ENCODE data around the gene MRPS7.
"Not testable (repeated sequence)": the region's sequence is repeated elsewhere in the genome, so short reads cannot be mapped to it uniquely, and the experiment has no call there.

The MRPS7 gene

DNA sequence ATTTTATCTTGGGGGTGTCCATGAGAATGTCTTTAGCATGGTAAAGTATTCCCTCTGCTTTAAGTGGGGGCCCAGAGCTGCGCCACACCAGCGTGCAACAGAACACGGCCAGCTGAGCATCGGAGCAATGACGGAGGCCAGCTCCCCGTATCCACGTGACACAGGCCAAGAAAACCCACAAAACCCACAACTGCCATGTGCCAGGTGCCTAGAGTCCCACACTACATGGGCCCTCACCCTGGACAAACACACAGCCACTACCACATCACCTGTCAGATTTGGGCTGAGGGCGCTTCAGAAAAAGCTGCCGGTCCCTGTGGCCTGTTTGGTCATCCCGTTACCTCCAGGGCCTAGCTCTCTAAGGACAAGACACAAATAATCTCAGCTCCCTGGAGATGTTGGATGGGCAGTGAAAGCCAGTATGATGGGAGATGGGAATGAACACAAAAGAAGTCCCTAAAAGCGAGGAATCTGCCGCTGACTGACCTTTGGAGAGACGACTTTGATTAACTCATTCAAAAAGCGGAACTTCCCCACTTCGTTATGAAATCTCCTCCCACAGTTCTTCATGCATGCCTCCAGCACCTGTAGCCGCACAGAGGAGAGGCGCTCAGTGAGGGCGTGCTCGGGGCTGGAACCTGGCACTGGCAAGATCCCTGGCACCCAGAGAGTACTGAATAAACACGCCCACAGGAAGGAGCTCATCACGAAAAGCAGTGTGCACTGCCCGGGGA is 17.4 kb upstream of the MRPS7 start:
- DNase-seq = peak; percentile 62 to 70

DNA sequence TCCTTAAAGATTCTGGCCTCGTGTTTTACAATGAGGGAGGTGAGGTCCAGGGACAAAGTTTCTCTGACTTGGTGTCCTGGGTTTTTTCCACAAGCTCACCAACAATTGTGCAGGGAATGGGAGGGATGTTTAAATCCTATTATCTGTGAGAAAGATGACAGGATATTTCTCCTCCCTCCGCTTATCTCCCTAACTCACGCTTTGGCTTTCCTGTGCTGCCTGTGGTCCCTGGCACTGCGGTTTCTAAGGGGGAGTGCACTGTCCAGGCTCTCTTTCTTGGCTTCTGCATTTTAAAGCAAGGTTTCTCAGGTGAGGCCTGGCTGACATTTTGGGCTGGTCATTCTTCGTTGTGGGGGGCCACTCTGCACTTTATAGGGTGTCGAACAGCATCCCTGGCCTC is 16.7 kb upstream of the MRPS7 start:
- no peak for DNase-seq

DNA sequence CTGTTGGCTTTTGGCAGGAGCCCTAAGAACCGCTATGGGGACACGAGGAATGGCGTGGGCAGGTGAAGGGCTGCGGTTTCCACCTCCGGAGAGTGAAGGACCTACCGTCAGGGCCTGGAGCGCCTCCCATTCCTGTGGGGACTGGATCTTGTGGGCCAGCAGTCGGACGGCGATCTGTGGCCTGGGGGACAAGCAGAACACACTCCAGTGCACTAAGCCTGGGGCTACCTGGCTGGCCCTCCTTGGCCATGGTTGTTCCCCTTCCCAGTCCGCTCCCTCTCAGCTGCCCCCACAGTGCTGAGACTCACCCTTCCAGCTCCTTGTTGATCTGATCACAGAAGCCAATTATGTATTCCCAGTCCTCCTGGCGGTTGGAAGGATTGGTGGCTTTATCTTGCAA is 15.3 kb upstream of the MRPS7 start:
- DNase-seq = no peak

DNA sequence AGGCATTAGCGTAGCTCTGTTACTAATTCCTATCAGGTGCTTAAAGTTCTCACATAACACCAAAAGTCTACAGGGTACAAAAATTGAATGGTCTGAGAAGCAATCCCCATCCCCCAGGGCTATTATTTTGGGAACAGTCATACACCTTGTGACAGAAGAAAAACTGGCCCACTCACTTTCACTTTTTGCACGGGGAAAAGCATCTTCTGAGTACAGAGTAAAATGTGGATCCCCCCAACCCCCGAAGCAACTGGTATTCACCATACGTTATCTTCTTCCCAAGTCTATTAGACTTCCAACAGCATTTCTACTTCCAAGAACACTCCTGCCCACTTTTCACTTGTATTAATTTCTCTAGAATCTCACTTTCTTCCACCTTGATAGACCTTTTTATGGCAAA is 12.1 kb upstream of the MRPS7 start:
- DNase-seq = no peak

DNA sequence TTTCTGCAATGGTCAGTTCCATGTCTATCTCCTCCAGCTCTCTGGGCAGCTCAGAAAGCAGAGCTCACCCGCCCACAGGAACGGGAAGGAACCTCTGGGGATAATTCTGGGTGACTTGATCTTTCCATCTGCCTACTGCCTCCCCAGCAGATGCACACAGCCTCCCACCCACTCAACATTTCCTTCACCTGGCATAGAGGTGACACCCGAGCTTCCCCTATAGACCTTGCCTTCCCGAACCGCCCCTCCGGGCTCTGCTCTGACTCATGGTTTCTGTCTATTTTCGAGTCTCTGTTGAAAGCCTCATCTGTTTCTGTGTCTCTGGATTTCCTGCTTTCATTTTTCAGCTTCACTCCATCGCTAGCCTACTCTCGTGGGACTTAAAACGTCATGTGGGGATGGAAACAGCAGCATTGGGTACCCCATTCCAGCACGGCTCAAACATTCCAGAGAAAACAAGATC is 11.6 kb upstream of the MRPS7 start:
- no peak for DNase-seq

DNA sequence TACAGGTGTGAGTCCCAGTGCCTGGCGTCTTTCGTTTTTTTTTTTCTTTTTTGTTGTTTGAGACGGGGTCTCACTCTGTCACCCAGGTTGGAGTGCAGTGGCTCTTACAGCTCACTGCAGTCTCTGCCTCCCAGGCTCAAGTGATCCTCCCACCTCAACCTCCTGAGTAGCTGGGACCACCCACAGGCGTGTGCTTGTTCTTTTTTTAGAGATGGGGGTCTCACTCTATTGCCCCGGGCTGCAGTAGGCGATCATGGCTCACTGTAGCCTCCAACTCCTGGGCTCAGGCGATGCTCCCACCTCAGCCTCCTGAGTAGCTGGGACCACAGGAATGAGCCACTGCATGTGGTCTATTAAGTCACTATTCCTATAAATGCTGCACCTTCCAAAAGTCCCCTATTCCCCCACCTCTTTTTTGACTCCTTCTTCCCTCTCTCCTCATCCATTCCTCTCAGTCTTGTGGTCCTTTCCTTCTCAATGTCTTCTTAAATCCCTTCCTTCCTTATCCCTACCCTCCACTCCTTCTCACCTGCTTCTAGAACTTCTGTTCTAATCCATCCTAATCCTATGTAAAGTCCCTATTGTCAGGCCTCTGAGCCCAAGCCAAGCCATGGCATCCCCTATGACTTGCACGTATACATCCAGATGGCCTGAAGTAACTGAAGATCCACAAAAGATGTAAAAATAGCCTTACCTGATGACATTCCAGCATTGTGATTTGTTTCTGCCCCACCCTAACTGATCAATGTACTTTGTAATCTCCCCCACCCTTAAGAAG is 9.5 kb upstream of the MRPS7 start:
- DNase-seq = no peak

DNA sequence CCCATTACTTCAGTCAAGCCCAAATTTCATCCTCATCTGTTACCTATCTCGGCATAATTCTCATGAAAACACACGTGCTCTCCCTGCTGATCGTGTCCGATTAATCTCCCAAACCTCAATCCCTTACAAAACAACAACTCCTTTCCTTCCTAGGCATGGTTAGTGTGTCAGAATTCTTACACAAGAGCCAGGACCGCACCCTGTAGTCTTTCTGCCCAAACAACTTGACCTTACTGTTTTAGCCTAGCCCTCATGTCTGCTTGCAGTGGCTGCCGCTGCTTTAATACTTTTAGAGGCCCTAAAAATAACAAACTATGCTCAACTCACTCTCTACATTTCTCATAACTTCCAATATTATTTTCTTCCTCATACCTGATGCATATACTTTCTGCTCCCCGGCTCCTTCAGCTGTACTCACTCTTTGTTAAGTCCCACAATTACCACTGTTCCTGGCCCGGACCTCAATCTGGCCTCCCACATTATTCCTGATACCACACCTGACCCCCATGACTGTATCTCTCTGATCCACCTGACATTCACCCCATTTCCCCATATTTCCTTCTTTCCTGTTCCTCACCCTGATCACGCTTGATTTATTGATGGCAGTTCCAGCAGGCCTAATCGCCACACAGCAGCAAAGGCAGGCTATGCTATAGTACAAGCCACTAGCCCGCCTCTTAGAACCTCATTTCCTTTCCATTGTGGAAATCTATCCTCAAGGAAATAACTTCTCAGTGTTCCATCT is 5.6 kb upstream of the MRPS7 start:
- not testable (repeated sequence) for DNase-seq

DNA sequence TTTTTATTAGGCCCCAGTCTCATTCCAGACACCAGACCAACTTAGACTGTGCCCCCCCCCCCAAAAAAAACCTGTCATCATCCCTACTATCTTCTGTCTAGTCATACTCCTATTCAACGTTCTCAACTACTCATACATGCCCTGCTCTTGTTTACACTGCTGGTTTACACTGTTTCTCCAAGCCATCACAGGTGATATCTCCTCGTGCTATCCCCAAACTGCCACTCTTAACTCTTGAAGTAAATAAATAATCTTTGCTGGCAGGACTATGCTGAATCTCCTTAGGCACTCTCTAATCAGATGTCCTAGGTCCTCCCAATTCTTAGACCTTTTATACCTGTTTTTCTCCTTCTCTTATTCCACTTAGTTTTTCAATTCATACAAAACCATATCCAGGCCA is 4.5 kb upstream of the MRPS7 start:
- not testable (repeated sequence) for DNase-seq

DNA sequence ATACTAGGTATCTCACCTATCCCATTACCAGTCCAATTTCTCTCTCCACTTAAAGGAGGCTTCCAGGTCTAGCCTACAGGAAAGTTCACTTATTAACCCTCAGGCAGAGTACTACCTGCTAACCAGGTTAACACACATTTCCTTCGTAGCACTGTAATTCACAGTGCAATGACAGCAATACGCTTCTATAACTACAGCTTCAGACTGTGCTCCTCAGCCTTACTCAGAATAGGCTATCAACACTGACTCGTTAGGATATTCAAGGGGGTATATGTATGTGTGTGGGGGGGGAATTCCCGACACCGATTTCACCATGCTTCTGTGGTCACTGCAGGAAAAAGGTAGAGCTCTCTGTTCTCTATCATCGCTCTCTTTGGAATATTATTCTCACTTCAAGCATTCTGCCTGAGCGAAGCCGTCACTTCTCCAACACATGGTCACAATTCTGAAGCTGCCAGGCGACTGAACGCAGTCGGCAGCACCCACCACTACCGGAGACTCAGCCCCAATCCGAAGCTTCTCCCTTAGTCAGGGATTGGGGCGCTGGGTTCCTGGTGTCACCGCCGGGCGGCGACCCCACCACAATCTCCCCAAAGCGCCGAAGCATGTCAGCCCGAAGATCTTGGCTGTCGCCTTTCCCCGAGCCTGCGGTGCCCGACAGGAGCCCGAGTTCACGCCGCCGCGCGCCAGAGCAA is 891 bp upstream of the MRPS7 start:
- peak; percentile 59 to 82 for DNase-seq

DNA sequence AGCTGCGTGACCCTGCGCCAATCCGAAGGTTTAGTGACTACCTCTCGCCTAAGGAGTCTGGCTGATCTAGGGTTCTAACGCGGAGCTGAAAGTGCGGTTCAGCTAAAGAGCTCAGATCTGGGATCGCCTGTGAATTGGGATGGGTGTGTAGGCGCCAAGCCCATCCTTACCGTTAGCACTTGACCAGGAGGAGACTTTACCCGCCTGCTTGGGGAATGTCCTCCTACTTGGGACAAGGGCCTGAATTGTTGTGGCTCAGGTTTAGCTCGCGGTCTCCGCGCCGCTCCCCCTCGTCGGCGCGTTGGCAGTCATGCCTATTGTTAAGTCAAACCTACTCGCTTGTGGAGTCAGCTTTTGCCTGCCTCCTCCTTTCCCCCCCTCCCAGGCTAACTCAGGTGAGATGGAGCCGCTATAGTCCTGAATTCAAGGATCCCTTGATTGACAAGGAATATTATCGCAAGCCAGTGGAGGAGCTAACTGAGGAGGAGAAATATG is 480 bp downstream of the MRPS7 start:
- DNase-seq = peak in 1 of 2 experiments; percentile 47

DNA sequence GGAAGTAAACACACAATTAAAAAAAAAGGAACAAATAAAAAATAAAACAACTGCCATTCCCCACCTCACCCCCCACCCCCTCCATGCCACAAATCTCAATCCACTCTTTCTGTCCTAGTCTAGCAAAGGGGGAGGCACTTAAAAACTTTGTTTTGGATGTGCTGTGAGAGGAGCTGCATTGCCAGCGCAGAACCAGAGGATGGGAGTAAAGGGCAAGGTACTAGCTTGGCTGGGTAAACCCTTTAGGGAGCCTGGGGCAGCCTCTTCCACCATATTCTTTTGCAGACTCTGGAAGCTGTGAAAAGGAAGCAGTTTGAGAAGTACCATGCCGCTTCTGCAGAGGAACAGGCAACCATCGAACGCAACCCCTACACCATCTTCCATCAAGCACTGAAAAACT is 1.4 kb downstream of the MRPS7 start:
- DNase-seq = peak; percentile 28 to 39

DNA sequence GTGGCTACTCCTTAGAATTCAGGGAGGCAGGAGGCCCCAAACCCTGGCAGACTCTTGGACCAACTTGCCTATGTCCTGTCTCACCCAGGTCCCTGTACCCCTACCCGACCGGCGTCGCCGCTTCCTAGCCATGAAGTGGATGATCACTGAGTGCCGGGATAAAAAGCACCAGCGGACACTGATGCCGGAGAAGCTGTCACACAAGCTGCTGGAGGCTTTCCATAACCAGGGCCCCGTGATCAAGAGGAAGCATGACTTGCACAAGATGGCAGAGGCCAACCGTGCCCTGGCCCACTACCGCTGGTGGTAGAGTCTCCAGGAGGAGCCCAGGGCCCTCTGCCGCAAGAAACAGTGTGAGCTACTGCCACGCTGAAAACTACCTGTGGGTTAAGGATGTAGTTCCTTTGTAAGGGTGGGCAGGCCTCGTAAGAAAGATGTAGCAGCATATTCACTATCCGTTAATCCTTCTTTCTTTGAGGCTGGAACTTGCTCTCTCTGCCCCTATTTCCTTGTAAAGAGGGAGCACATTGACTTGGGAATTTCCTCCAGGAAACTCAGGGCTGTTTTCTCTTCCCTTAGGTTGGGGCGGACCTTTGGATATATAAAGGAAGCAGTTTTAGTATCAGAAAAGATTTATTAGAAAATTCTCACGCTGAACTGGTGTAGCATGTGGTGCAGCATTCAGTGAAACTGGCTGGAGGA is 4.1 kb downstream of the MRPS7 start:
- no peak for DNase-seq

DNA sequence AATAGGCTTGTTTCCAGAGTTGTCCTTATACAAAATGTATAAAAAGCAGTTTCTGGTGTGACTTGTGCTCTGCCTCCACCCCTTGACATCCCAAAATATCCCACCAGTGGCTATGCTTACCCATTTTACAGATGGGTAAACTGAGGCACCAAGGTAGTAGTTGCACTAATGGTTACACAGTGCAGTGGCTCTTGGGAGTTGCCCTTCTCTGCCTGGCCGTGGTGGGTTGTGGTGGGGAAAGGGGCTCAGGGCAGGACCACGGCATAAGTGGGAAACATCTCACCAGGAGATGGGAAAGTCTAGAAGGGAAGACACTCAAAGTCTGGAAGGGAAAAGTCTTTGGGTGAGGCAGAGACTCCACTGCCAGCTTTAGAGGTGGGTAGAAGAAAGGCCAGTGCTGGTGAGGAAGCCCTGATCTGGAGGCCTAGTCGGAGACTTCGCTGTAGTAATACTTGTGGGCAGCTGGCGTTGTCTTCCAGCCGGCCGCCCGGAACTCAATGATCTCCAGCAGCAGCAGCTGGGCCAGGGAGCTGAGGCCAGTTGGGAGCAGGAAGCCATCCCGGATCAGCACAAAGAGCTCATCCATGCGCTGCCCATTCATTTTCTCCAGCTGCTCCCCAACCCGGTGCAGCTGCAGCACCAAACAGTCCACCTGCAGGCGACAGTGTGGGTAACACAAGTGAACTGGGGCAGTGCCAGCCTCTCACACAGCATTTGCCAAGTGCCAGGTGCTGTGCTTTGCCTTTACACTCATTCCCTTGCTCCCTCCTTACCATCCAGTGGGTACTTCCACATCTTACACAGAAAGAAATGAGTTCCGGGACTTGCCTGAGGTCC is 4.9 kb downstream of the MRPS7 start:
- no peak for DNase-seq

DNA sequence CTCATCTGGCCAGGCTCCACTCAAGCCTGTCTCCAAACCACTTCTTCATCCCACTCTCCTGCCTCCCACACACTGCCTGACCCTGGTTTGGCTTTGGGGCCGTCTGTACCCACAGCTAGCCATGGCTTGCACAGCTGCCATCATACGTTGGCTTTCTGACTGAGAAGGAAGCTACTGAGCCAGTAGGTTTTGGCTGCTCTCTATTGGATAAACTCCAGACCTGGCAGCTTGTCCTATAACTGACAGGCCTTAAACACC is 5.4 kb downstream of the MRPS7 start:
- DNase-seq = peak; percentile 33 to 34

DNA sequence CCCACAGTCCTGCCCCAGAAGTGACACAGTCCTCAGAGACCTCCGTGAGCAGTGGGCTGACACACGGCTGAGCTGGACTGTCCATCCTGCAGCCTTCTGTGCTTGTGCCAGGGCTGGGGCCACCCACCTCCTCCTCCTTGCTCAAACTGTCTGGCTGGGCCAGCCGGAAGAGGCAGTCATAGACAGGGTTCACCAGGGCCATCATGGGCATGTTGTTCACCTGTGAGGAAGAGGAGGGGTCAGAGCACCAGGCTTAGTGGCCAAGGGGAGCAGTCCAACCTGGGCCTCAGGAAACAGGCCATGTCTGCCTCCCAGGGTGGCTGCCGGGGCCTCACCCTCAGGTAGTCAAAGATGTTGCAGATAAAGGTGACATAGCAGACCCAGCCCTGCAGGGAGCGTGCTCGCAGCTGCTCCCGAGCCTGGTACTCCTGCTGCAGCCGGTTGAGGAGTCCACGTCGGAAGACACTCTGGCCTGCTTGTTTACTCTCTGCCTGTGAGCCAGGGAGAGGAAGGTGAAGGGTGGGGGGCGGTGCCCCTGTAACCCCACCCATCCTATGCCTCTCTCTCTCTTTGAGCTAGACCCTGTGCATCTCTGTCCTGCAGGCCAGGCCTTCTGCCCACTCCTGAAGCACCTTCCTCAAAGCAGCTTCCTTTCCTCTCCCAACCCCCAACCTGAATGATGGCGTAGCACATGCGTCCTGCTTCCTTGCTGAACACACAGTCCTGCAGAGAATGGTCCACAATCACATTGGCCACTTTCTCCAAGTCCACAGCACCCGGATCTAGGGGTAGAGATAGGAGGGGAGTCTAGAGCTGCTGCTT is 5.9 kb downstream of the MRPS7 start:
- DNase-seq = no peak

DNA sequence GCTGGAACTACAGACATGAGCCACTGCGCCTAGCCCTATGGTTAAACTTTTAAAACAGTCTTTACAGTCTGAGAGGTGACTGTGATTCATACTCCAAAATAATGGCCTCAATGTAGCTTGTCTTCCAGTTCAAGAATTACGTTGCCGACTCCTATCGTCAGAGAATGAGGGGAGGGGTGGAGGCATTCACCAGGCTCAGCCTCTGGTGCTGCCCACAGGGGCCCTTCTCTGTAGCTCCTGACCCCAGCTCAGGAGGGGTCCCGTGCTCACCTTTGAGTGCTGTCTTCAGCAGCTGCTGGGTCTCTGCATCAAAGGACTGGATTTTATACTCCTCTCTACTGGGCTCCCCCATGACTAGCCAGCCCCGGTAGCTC is 8.2 kb downstream of the MRPS7 start:
- DNase-seq = peak in 1 of 2 experiments; percentile 26

DNA sequence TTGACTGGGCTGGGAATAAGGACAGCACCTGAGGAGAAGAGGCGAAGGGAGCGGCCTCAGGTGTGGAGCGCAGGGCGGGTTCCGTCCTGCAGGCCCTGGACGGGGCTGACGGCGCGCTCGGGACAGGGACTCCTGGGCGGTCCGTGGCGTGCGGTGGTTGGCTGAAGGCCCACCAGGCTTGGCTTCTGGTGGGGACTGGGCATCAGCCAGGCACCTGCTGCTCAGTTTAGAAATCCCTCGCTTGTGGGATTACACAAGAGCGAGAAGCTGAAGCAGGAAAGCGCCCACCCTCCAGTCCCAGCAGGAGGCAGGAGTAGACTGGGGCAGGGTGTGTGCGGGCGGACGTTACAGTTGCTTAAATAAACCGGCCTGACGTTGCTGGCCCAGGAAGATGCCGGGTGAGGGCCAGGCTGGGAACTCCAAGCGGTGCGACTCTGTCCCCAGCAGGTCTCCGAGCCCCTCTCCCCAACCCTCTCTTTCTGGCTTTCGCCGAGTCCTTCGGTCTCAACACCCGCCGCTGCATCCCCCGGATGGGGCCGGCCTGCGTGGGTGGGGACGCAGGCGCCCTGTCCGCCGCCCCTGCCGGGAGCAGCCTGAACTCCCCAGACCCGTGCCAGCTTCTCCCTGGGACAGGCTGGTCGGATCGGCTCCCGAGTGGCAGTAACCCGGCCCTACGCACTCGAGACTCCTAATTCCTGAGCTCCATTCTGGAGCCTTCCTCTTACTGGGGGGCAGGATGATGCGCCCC is 8.7 kb downstream of the MRPS7 start:
- peak; percentile 94 for DNase-seq

DNA sequence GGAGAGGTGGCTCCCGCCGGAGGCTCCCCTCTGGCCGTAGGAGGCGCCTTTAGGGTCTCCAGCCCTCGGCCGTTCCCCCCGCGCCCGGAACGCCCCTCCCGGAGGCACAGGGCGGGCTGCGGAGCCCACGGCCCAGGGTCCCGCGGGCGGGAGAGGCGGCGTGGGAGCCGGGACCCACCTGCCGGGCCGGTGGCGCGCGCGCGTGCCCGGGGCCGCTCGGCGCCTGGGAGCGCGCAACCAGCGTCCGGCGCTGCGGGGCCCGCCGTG is 9.2 kb downstream of the MRPS7 start, which contains the start of gene MIF4GD:
MIF4GD (minus strand) TSS at position 266 of the 267 bp plus-strand sequence. CDS start 1,036 bp downstream, outside the sequence.
- no peak for DNase-seq

DNA sequence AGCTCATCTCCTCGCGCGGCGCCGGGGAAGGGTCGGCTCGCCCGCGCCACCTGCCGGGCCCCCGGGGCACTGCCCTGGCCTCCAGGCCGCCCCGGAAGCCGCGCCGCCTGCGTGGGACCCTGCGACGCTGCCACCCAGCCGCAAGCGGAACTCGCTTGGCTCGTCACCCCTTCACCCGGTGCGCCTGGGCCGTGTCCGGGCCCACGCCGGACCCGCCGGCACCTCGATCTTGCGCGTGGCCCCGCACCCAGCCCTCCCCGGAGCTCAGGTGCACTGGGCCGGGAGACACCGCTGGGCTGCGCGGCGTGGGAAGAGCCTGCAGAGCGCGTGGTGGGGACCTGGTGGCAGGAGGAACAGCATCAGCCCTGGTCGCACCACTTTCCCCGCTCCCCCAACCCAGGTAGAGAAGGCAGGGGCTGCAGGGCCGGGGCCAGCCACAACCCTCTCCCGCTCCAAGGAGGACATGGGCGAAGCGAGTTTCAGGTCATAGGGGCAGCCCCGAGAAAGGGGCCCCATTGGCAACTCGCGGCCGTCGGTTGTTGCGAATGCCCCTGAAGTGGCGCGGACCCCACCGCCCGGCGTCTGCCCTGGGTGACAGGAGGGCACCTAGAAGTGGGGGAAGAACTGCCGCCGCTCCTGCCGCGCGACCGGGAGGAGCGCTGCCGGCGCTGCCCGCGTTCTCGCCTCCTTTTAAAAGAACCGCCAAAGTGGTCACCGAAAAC is 9.7 kb downstream of the MRPS7 start:
- peak; percentile 85 to 86 for DNase-seq

Data from Kasumi-1 (cell line).